ENCODE measurements around the gene TBC1D13. TPM values are rescaled to one million over a fixed set of nuclear protein-coding genes. Genes with fewer than 3 reads are reported as not detected.
"Not testable (repeated sequence)": the region's sequence is repeated elsewhere in the genome, so short reads cannot be mapped to it uniquely, and the experiment has no call there.

The TBC1D13 gene
- total RNA-seq, 5 donors from 2014 or later (not counting 1 experiment from before 2014, with no cell fraction given), result 27.6 to 34.3 (median 31.8) TPM

- CTCF ChIA-PET, result not testable (repeated sequence)
These were observed 56.1 kb downstream of the TBC1D13 start for GRCh38 chr9:128843171-128843570.

GRCh38 chr9:128845186-128845931 is 58.3 kb downstream of the TBC1D13 start:
- Histone ChIP-seq H3K27me3 (replicated peaks in 1 of 2; ENCODE audit: control insufficient read depth in 2 of 2, extremely low read depth in 1 of 2, insufficient read depth in 2 of 2, low read length in 1 of 2) (no peaks in the 10 kb centered on the region), H3K4me1 (ENCODE audit: control insufficient read depth in 1 of 2, extremely low read depth in 1 of 2, insufficient read depth in 2 of 2, low read length in 2 of 2) (no peaks in the 10 kb centered on the region), H3K27ac (ENCODE audit: low read length) (no peak overlapping the region), H3K9me3 (no peaks in the 10 kb centered on the region), H3K4me3 (ENCODE audit: control insufficient read depth in 1 of 2, extremely low read depth in 1 of 2, low read length in 1 of 2) (no peak overlapping the region), H3K36me3 (ENCODE audit: control insufficient read depth in 2 of 2, extremely low read depth in 1 of 2, insufficient read depth in 1 of 2, low read length in 1 of 2) (peaks cover 0 to 13% of the 10 kb centered on the region in 2 donors)
- peaks cover 25% of the 10 kb centered on the region for H3K36me3 Mint-ChIP-seq
- no peaks in the 10 kb centered on the region for H3K27me3 Mint-ChIP-seq
- no peak overlapping the region for H3K27ac Mint-ChIP-seq
- POLR2A ChIA-PET, result interaction anchor here in 1 of 2 donors (0.6 kb wide), 1 partner anchor 81 kb away, joined by 3 read pairs; no protein-coding TSS in a partner anchor
- ATAC-seq (replicated peaks in 1 of 4) (no peak), DNase-seq (no peak)
- H3K4me3 Mint-ChIP-seq, result no peak overlapping the region
- H3K4me1 Mint-ChIP-seq, result no peaks in the 10 kb centered on the region
- peaks cover 0 to 4% (median 3%) of the 10 kb centered on the region in 3 donors for H3K9me3 Mint-ChIP-seq
- 91% methylated on average over 11 of the region's 13 CpGs for WGBS (ENCODE audit: insufficient coverage)
- CTCF ChIA-PET, result no interaction called here

More at GRCh38 chr9:128843171-128843570, 56.1 kb downstream of the TBC1D13 start:
- not testable (repeated sequence) for H3K4me3 Mint-ChIP-seq; H3K27ac ChIP-seq (ENCODE audit: low read length); DNase-seq; H3K9me3 Mint-ChIP-seq; ATAC-seq (replicated peaks in 1 of 4); H3K4me1 Mint-ChIP-seq; H3K4me3 ChIP-seq (ENCODE audit: control insufficient read depth in 1 of 2, extremely low read depth in 1 of 2, low read length in 1 of 2); H3K27me3 Mint-ChIP-seq; H3K27ac Mint-ChIP-seq; H3K27me3 ChIP-seq (replicated peaks in 1 of 2; ENCODE audit: control insufficient read depth in 2 of 2, extremely low read depth in 1 of 2, insufficient read depth in 2 of 2, low read length in 1 of 2); H3K9me3 ChIP-seq; H3K4me1 ChIP-seq (ENCODE audit: control insufficient read depth in 1 of 2, extremely low read depth in 1 of 2, insufficient read depth in 2 of 2, low read length in 2 of 2)
- H3K36me3 ChIP-seq (ENCODE audit: control insufficient read depth in 2 of 2, extremely low read depth in 1 of 2, insufficient read depth in 1 of 2, low read length in 1 of 2), result peaks cover 0 to 13% of the 10 kb centered on the region in 2 donors
- POLR2A ChIA-PET, result interaction anchor here in 1 of 2 donors (0.7 kb wide), 1 partner anchor 64 kb away, joined by 3 read pairs; no protein-coding TSS in a partner anchor
- H3K36me3 Mint-ChIP-seq, result peaks cover 23% of the 10 kb centered on the region
- 83% methylated on average over 1 of the region's 7 CpGs for WGBS (ENCODE audit: insufficient coverage)

GRCh38 chr9:128846680-128847030 is 59.6 kb downstream of the TBC1D13 start:
- no peak for ATAC-seq (replicated peaks in 1 of 4)
- H3K4me3 ChIP-seq (ENCODE audit: control insufficient read depth in 1 of 2, extremely low read depth in 1 of 2, low read length in 1 of 2), result no peak overlapping the region

GRCh38 chr9:128847803-128848202 is 60.8 kb downstream of the TBC1D13 start:
- H3K4me1 Mint-ChIP-seq, result no peaks in the 10 kb centered on the region
- Histone ChIP-seq H3K4me1 (ENCODE audit: control insufficient read depth in 1 of 2, extremely low read depth in 1 of 2, insufficient read depth in 2 of 2, low read length in 2 of 2) (no peaks in the 10 kb centered on the region), H3K4me3 (ENCODE audit: control insufficient read depth in 1 of 2, extremely low read depth in 1 of 2, low read length in 1 of 2) (no peak overlapping the region), H3K27me3 (replicated peaks in 1 of 2; ENCODE audit: control insufficient read depth in 2 of 2, extremely low read depth in 1 of 2, insufficient read depth in 2 of 2, low read length in 1 of 2) (no peaks in the 10 kb centered on the region), H3K9me3 (peaks cover 2% of the 10 kb centered on the region), H3K27ac (ENCODE audit: low read length) (no peak overlapping the region), H3K36me3 (ENCODE audit: control insufficient read depth in 2 of 2, extremely low read depth in 1 of 2, insufficient read depth in 1 of 2, low read length in 1 of 2) (peaks cover 1 to 3% of the 10 kb centered on the region in 2 donors)
- H3K27ac Mint-ChIP-seq, result no peak overlapping the region
- H3K4me3 Mint-ChIP-seq, result no peak overlapping the region
- ChIA-PET CTCF (interaction anchor here in 1 of 2 donors (0.5 kb wide), 1 partner anchor 337 kb away, joined by 7 read pairs; no protein-coding TSS in a partner anchor), POLR2A (no interaction called here)
- DNase-seq (no peak), ATAC-seq (replicated peaks in 1 of 4) (no peak)
- no peaks in the 10 kb centered on the region for H3K27me3 Mint-ChIP-seq
- peaks cover 29% of the 10 kb centered on the region for H3K36me3 Mint-ChIP-seq
- 100% methylated on average over 1 of the region's 1 CpG for WGBS (ENCODE audit: insufficient coverage)
- H3K9me3 Mint-ChIP-seq, result peaks cover 5 to 17% (median 12%) of the 10 kb centered on the region in 3 donors

More at GRCh38 chr9:128846680-128847030, 59.6 kb downstream of the TBC1D13 start:
- H3K36me3 ChIP-seq (ENCODE audit: control insufficient read depth in 2 of 2, extremely low read depth in 1 of 2, insufficient read depth in 1 of 2, low read length in 1 of 2), result peaks cover under 1 to 12% of the 10 kb centered on the region in 2 donors
- no peak for DNase-seq
- no peak overlapping the region for H3K4me3 Mint-ChIP-seq
- H3K9me3 ChIP-seq, result peaks cover 2% of the 10 kb centered on the region
- WGBS (ENCODE audit: insufficient coverage), result 91% methylated on average over 3 of the region's 3 CpGs
- H3K4me1 Mint-ChIP-seq, result no peaks in the 10 kb centered on the region
- no peak overlapping the region for H3K27ac Mint-ChIP-seq
- H3K27ac ChIP-seq (ENCODE audit: low read length), result no peak overlapping the region
- no peaks in the 10 kb centered on the region for H3K27me3 ChIP-seq (replicated peaks in 1 of 2; ENCODE audit: control insufficient read depth in 2 of 2, extremely low read depth in 1 of 2, insufficient read depth in 2 of 2, low read length in 1 of 2)
- no peaks in the 10 kb centered on the region for H3K4me1 ChIP-seq (ENCODE audit: control insufficient read depth in 1 of 2, extremely low read depth in 1 of 2, insufficient read depth in 2 of 2, low read length in 2 of 2)
- H3K36me3 Mint-ChIP-seq, result peaks cover 34% of the 10 kb centered on the region
- ChIA-PET POLR2A (no interaction called here), CTCF (no interaction called here)
- no peaks in the 10 kb centered on the region for H3K27me3 Mint-ChIP-seq
- H3K9me3 Mint-ChIP-seq, result peaks cover 5 to 17% (median 12%) of the 10 kb centered on the region in 3 donors

- H3K36me3 ChIP-seq (ENCODE audit: control insufficient read depth in 2 of 2, extremely low read depth in 1 of 2, insufficient read depth in 1 of 2, low read length in 1 of 2); H3K4me1 Mint-ChIP-seq; H3K27me3 Mint-ChIP-seq; H3K27me3 ChIP-seq (replicated peaks in 1 of 2; ENCODE audit: control insufficient read depth in 2 of 2, extremely low read depth in 1 of 2, insufficient read depth in 2 of 2, low read length in 1 of 2); H3K27ac ChIP-seq (ENCODE audit: low read length); POLR2A ChIA-PET; H3K9me3 ChIP-seq; CTCF ChIA-PET; ATAC-seq (replicated peaks in 1 of 4); DNase-seq; H3K4me1 ChIP-seq (ENCODE audit: control insufficient read depth in 1 of 2, extremely low read depth in 1 of 2, insufficient read depth in 2 of 2, low read length in 2 of 2); H3K4me3 ChIP-seq (ENCODE audit: control insufficient read depth in 1 of 2, extremely low read depth in 1 of 2, low read length in 1 of 2); H3K4me3 Mint-ChIP-seq; H3K27ac Mint-ChIP-seq: not testable (repeated sequence)
- no CpG with 5 or more reads among the region's 10 CpGs for WGBS (ENCODE audit: insufficient coverage)
- peaks cover 26% of the 10 kb centered on the region for H3K36me3 Mint-ChIP-seq
- H3K9me3 Mint-ChIP-seq, result peaks cover 5 to 17% (median 12%) of the 10 kb centered on the region in 3 donors
These were observed 64.0 kb downstream of the TBC1D13 start for GRCh38 chr9:128851024-128851423.

DNA sequence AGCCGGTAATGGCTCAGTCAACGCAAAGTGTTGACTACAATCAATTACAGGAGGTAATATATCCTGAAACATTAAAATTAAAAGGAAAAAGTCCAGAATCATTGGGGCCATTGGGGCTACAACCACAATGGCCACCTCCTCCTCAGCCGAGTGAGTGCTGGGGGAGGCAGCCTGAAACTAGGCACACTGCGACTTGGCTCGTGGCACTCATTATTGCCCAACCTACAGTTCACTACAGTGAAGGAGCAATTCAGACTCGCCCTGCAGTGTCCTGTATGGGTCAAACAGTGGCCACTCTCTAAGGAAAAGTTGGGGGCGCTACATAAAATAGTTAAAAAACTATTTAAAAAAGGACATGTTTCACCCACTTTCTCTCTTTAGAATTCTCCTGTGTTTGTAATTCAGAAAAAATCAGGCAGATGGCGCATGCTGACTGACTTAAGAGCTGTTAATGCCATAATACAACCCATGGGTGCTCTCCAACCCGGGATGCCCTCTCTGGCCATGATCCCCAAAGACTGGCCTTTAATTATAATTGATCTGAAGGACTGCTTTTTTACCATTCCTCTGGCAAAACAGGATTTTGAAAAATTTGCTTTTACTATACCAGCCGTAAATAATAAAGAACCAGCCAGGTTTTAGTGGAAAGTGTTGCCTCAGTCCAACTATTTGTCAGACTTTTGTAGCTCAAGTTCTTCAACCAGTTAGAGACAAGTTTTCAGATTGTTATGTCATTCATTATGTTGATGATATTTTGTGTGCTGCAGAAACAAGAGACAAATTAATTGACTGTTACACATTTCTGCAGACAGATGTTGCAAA is 64.9 kb downstream of the TBC1D13 start:
- H3K27ac Mint-ChIP-seq, result not testable (repeated sequence)

More for the DNA sequence above, 64.9 kb downstream of the TBC1D13 start:
- H3K4me3 Mint-ChIP-seq; H3K27me3 ChIP-seq (replicated peaks in 1 of 2; ENCODE audit: control insufficient read depth in 2 of 2, extremely low read depth in 1 of 2, insufficient read depth in 2 of 2, low read length in 1 of 2); POLR2A ChIA-PET; H3K4me3 ChIP-seq (ENCODE audit: control insufficient read depth in 1 of 2, extremely low read depth in 1 of 2, low read length in 1 of 2); H3K27ac ChIP-seq (ENCODE audit: low read length); H3K36me3 ChIP-seq (ENCODE audit: control insufficient read depth in 2 of 2, extremely low read depth in 1 of 2, insufficient read depth in 1 of 2, low read length in 1 of 2); H3K9me3 ChIP-seq; H3K4me1 ChIP-seq (ENCODE audit: control insufficient read depth in 1 of 2, extremely low read depth in 1 of 2, insufficient read depth in 2 of 2, low read length in 2 of 2); H3K27me3 Mint-ChIP-seq; H3K4me1 Mint-ChIP-seq; ATAC-seq (replicated peaks in 1 of 4): not testable (repeated sequence)
- WGBS (ENCODE audit: insufficient coverage), result 96% methylated on average over 4 of the region's 10 CpGs
- DNase-seq, result peak in 4 of 35 experiments; percentile 6 to 36 (median 16)
- peaks cover 5 to 17% (median 12%) of the 10 kb centered on the region in 3 donors for H3K9me3 Mint-ChIP-seq
- CTCF ChIA-PET, result interaction anchor here in 1 of 2 donors (0.6 kb wide), 1 partner anchor 42 kb away, joined by 3 read pairs; no protein-coding TSS in a partner anchor
- H3K36me3 Mint-ChIP-seq, result peaks cover 26% of the 10 kb centered on the region

Measured in T-cell (primary cell).